ENCODE results near the gene FOXA1.

FOXA1 gene

DNA sequence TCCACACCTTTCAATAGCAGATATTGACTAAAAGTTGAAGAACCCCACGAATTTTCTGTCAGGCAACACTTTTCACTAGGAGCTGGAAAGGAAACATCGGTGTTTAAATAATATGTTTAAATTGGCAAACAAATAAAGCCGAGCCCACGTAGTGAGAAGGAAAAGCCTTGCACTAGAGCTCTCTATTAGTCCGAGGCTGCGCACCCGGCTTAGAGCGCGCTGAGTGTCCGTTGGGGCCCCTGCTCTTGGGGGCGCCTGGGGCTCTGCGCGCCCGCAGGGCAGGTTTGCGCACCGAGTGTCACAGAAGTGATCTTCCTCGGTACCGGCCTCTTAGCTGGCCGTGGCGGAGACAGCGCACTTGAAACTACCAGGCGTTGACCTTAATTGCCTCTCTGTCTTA is 6.8 kb upstream of the FOXA1 start:
- DNase-seq: no peak

DNA sequence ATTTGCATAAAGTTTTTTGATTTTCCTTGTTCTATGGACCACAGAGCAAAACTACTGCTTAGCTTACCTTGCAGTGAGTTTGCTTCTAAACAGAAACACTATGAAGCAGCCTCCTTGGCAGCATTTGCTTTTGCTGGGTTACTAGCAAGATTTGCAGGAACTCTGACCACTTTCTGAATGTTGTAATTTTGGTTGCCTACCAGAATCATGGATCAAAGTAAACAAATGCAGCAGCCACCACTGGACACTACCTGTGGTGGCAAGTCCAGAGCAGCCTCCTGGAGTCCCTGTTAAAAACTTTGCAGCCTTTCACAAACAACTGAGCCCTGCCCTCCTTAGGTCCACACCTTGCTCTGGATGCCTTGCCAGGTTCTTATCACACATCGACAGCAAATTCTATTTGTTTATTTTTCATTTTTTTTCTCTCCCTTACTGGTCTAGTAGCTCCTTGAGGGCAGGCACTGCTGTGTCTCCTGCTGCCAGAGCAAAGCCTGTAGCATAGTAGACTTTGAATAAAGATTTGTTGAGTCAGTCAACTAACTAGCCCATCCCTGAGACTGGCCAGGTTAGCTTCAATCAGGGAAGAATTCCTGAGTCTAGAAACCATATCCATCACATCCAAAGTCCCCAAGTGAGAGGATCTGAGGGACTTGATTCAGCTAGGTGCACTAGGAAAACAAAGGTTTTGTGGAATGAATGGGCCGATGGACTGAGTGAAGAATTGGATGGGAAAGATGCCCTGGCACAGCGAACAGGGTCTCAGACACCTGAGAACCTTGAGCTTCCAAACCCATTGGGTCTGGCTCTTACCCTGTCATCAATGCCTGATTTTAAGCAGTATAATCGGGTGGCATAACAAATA is 6.1 kb upstream of the FOXA1 start:
- DNase-seq: no peak

GRCh38 chr14:37599507-37600368 is 4.7 kb upstream of the FOXA1 start:
- DNase-seq: no peak

GRCh38 chr14:37598747-37599506 is 3.9 kb upstream of the FOXA1 start:
- DNase-seq: no peak

DNA sequence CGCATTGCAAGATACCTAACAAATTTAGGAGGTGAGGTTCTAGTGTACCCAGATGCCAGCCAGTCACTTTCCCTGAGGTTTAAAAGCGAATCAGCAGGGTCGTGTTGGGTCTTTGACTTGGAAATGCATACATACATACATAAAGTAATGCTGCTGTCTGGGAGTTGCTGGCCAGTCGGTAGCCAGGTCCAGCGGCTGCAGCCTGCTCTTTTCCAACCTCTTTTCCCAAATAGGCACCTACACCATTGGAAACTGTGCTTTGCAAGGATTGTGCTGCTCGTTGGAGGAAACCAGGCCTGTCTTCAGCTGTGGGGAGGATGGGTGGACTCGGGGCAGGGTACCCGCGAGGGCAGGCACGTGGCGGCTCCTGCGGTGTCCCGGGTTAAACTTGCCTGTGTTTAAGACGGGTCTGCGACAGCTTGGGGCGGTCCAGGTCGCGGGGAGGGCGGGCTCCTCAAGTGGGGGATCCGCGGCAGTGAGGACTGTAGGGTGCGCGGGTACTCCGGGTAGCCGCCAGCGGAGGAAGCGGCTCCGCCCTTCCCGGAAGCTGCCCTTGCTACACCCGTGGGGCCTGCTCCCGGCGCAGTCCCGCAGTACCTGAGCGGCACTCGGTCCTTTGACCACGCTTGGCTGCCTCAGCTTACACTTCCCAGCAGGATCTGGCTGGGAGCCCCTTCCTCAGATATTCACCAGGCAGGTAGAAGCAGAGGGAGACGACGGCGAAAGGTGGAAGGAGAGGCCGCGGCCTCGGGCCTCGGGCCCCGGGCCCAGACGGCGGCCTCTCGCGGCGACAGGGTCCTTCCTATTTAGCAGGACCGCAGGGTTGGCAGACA is 3.1 kb upstream of the FOXA1 start:
- DNase-seq: no peak

DNA sequence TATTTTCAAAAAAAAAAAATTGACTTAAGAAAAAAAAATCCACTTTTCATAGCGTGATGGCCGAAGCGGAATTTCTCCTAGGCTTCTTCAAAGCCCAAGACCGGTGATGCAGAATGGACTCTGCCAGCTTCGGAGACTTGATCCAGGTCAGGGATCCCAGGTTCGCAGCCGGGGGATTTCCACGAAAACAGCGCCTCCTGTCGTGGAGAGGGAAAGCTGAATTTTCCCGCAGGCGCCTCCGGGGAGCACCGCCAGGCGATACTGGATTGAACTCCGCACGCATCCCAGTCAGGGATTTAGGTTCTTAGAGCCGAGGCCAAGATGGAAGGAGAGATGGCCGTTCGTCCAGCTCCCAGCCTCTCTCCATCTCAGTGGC is 2.5 kb upstream of the FOXA1 start:
- no peak for DNase-seq

GRCh38 chr14:37596790-37597472 is 1.9 kb upstream of the FOXA1 start:
- DNase-seq: no peak

DNA sequence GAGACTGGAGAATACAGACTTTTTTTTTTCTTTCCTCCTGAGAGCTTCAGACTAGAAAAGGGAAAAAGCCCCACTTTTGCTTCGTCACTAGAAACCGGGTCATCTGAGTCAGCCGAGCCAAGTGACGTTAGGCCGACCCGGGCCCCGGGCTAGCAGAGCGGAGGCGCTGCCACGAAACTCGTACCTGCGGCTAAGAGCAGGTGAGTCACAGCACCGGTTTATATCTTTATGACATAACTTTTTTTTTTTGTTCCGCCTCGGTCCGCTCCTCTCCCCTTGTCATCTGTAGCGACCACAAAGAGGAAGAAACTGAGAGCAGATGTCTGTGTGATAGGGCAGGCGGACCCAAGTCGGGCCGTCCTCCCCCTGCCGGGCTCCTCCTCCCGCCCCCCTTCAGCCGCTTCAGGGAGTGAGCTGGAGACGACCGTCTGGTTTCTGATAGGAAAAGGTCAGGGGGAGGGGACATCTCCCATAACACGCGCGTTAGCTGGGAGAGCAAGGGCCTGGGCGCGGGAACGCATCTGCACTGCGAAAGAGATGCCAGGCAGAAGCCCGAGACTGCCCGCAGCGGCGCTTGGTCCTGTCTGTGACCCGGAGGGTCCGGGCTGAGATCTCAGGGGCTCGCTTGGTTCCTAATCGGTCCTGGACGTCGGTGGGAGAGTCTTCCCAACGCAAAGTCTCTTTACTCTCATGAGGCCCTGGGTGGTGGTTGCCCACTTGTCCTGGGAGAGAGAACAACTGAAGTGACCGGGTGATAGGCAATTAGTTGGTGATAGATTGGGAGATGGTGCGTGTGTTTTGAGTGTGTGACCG is 966 bp upstream of the FOXA1 start:
- peak; percentile 85 for DNase-seq

- peak; percentile 87 for DNase-seq
These were observed 645 bp downstream of the FOXA1 start for GRCh38 chr14:37594238-37594970.

DNA sequence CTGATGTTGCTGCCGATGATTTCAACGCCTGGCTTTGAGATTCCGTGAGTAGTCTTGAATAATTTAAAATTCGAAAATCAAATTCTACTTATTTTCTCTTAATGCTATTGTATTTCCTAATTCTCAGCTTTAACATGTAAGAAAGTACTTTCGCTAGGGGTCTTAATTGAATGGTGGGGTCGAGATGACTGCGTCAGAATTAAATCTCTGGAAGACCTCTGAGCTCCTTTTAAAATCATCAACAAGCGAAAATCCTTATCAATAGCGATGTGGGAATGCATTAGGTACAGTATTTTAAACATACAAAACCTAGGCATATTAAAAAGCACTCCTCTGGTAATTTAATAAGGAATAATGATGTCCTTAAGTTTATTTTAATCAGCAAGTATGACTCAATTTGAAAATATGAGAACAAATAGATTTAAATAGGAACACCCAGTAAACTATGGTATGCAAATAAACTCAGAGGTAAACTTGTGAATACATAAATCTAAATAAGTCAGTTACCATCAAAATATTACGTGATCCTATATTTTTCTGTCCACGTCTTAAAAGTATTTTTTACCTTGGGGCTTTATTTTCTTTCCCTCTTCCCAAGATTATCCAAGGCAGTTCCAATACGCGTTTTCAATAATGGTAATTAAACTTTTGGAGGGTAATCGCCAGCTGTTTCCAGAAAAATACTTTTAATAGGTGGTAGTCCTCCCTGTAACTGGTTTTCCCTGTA is 1.4 kb downstream of the FOXA1 start:
- no peak for DNase-seq

DNA sequence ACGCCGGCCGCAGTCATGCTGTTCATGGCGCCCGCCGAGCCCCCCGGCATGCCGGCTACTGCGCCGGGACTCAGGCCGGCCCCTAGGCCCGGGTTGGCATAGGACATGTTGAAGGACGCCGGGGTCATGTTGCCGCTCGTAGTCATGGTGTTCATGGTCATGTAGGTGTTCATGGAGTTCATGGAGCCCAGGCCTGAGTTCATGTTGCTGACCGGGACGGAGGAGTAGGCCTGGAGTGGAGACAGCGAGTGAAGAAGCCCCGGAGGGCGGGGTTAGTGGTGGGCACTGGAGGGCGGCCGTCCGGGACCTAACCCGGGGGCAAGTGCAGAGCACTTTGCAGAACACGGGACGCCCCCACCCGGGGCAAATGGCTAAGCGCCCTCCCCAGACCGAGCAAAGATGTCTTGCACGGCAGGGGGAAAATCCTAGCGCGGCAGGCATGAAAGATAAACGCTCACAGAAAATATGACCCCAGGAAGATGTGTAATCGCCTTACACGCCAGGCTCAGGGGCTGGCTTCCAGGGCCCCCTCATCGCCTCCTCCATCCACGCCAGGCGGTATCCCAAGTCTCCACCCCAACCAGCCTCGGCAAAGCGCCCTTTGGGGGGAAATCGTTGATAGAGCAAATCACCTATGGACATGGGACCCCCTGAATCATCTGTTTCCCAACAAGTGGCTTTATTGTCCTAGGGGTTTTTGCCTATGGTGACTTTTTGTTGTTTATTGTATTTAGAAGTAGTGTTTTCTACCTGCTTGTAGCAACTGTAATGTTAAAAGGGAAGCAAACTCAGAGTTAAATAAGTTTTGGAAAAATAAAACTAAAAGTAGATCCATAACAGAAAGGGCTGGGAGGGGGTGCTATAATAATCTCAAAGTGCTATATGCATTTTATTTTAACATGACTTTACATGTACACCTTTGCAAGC is 2.3 kb downstream of the FOXA1 start:
- DNase-seq: no peak

DNA sequence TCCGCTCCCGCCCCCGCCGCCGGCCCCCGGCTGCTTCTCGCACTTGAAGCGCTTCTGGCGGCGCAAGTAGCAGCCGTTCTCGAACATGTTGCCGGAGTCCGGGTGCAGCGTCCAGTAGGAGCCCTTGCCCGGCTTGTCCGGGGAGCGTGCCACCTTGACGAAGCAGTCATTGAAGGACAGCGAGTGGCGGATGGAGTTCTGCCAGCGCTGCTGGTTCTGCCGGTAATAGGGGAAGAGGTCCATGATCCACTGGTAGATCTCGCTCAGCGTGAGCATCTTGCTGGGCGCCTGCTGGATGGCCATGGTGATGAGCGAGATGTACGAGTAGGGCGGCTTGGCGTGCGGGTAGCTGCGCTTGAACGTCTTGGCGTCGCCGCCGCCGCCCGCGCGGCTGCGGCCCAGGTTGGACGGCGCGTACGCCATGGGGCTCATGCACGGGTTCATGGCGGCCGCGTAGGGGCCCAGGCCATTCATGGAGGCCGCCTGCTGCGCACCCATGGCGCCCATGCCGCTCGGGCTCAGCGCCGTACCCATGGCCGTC is 3.0 kb downstream of the FOXA1 start:
- no peak for DNase-seq

DNA sequence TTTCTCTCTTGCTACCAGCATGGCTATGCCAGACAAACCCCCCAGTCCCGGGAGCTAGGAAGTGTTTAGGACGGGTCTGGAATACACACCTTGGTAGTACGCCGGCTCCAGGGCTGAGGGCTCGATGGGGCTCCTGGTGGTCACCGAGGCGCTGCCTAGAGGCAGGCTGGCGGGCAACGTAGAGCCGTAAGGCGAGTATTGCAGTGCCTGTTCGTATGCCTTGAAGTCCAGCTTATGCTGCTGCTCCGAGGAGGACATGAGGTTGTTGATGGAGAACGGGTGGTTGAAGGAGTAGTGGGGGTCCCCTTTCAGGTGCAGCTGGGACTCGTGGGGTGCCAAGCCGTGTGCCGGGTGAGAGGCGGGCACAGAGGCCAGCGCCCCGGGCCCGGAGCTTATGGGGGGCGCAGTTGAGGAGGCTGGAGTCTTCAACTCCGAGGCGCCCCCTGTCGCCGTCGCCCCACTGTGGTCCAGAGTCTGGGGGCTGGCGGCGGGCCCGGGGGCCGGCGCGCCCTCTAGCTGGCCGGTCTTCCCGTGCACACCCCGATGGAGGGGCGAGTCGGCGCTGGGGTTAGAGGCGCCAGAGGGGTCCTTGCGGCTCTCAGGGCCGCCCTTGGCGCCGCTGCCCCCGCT is 3.6 kb downstream of the FOXA1 start:
- no peak for DNase-seq

DNA sequence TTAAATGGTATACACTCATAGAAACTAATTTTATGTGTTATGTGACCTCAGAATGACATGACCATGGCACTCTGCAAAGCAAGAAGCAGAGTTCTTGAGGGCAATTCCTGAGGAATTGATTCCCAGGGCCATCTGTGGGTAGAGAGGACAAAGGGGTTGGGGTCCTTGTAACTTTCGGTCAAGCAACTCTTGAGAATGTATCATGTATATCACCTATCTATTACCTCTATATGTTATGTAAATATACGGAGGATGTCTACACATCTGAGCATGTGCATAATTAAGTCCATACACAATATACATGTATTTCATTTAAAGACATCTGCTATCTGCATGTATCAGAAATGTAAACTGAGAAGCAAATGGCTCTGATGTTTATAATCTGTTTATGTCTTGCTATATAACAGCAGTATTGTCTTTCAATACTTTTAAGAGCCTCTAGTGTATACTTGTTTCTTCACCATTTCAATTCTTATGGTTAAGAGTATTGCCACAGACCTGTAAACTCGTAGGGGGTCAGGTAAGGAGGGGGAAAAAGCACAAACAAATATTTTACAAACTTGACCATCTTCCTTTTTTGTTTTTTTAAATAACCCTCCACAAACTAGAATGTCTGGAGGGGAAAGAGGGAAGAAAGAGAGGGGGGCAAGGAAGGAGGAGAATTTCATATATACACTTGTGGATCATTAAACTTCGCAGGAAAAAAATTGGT is 4.5 kb downstream of the FOXA1 start:
- no peak for DNase-seq

GRCh38 chr14:37589715-37590427 is 5.2 kb downstream of the FOXA1 start:
- DNase-seq: no peak
